Midbrain (tissue), 1 donor: Measurements from ENCODE around the gene CCDC68.
"Not testable (repeated sequence)": the region's sequence is repeated elsewhere in the genome, so short reads cannot be mapped to it uniquely, and the experiment has no call there.

ENCODE experiments used
- DNase-seq: peaks from one replicate; lab custom pipeline; 2025; lab: John Stamatoyannopoulos, UW

CCDC68 gene, protein sequence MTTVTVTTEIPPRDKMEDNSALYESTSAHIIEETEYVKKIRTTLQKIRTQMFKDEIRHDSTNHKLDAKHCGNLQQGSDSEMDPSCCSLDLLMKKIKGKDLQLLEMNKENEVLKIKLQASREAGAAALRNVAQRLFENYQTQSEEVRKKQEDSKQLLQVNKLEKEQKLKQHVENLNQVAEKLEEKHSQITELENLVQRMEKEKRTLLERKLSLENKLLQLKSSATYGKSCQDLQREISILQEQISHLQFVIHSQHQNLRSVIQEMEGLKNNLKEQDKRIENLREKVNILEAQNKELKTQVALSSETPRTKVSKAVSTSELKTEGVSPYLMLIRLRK

GRCh38 chr18:54958704-54959625 is at the start of gene CCDC68:
TSS of gene CCDC68 (minus strand) at chr18:54959461. CDS start at chr18:54942791, 16,670 bp downstream.
- DNase-seq, result no peak

DNA sequence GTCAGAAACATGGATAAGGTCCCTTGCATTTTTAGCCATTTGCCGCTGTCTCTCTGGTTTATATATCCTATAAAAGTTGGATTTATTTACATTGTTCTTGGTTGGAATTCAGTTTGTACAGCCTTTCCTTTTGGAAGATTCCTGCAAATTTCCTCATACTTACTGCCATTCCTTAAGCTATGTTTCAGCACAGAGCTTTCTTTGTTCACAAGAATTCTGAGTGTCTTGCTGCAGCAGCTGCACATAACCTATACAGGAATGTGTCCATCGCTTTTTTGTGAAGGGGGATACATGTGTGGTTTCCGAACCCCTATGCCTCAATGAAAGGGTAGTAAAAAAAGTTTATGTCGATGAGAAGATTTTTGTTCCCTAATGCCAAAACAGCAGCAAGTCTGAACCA is 48.3 kb upstream of the CCDC68 start:
- DNase-seq, result no peak

DNA sequence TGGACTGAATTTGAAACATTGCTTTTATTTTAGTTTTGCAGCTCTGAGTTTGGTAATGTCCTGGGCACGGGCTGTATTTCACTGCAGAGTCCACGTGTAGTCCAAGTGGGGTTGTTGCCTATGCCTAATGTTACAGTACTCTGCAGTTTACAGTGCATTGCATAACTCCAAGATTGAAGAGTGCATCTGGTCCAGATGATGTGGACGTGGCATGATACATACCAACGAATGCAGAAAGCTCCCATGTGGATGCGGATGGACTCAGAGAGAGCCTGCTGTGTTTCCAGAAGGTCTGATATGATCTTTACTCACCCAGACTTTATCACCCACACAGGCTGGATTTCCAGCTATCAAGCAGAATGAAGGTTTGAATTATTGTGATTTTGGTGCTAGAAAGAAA is 44.4 kb upstream of the CCDC68 start:
- no peak for DNase-seq

DNA sequence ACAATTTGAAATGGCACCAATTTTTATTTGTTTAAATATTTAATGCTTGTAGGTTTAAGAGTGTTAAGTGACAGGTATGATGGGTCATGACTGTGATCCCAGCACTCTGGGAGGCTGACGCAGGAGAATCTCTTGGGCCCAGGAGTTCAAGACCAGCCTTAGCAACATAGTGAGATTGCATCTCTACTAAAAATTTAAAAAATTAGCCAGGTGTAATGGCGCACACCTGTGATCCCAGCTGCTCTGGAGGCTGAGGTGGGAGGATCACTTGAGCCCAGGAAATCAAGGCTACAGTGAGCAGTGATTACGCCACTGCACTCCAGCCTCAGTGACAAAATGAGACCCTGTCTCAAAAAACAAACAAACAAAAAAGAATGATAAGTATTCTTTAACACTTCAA is 43.0 kb upstream of the CCDC68 start:
- DNase-seq, result no peak

DNA sequence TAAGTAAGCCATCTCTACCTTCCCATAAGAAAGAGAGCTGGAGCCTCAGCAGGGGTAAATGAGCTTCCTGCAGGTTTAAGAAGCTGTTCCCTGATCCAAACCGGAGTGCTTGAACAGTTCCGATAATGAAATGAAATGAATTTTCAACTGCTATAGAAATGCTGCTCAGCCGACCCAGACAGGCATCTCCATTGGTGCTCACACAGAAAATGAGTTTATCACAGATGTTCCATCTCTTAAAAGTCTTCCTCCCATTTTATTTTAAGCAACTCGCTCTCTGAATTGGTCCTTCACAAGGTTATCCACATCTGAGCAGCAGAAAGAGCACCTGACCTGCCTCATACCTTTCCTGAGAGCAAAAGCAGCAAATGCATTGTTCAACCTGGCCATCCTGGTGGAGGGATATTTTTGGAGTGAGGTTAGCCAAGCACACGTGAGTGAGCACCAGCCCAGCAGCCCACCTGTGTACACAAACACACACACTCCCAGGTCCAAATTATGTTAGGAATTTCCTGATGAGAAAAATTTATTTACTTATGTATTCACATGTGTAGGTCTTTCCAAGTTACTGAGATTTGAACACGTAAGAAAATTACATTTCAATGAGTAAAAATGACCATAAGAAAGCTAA is 42.2 kb upstream of the CCDC68 start:
- no peak for DNase-seq

DNA sequence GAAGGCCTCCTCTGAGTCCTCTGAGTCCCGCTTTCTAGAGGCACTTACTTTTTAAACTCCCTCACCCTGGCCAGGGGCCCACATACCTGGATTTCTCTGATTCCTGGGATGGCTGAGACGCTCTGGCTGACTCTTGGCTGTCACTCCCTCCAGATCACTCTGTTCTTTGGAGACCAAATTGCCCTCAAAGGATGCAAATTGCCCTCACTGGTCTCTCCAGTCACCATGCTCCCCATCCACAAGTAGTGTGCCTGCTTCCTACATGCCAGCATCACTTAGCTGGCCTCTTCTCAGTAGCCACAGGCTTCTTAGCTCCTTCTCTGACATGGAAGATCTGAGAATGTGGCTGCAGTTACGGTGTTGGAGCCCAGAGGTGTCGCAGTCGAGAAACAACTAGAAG is 41.3 kb upstream of the CCDC68 start:
- DNase-seq, result no peak

DNA sequence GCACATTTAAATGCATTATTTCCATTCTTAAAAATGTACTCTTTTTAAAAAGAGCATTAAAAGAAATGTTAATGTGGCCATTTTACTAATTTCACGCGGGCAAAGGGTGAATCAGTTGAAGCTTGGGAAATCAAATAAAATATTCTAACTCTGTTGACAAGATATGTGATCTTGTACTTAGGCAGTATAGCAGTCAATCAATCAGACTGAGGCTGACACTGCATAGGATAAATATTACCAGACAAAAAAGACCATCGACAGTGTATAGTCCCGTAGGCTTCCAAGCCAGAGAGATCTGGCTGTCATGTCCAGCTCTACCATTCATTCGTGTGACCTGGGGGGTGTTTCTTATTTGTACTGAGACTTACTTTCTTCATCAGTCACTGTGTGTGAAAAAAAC is 39.8 kb upstream of the CCDC68 start:
- DNase-seq, result no peak

GRCh38 chr18:54995421-54996143 is 36.3 kb upstream of the CCDC68 start:
- DNase-seq, result no peak

- DNase-seq, result no peak
Observed at GRCh38 chr18:54991981-54992380, 32.7 kb upstream of the CCDC68 start.

- DNase-seq, result no peak
Observed at GRCh38 chr18:54984908-54985307, 25.6 kb upstream of the CCDC68 start.

- DNase-seq, result no peak
Observed at GRCh38 chr18:54983791-54984190, 24.5 kb upstream of the CCDC68 start.

- peak; percentile 25 for DNase-seq
Observed at GRCh38 chr18:54983041-54983686, 23.9 kb upstream of the CCDC68 start.

DNA sequence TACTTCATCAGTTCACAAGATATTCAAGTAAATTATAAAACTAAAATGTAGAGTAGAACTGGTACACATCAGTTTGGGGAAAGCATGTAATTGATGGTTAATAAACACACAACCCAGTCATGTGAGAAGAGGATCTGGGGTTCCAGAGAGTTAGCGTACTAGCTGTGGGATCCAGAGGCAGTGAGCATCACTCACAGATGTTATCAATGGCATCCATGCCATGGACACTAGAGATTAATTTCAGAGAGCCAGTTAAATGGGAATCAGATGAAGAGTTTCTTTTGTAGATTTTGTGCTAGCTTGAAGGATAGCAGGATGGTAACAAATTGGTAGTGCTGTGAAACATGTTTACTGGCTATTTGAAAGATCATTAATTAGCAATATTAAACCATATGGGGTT is 21.8 kb upstream of the CCDC68 start:
- no peak for DNase-seq

GRCh38 chr18:54975598-54975997 is 16.3 kb upstream of the CCDC68 start:
- no peak for DNase-seq

DNA sequence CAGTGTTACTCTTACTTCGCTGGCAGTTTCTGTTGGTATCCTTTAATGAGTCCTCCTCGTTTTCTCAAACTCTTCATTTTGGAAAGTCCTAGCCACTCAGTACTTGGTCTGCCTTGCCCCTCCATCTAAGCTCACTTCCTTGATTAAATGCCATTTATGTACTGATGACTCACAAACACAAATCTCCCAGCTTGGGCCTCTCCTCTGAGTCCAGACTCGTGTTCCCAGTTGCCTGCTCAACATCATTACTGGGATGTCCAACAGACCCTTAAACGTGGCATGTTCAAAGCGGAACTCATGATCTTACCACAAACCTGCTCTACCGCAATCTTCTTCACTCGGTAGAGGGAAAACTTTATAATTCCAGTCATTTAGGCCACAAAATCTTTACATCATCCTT is 13.8 kb upstream of the CCDC68 start:
- DNase-seq, result no peak

- no peak for DNase-seq
Observed at GRCh38 chr18:54968807-54969206, 9.5 kb upstream of the CCDC68 start.

- not testable (repeated sequence) for DNase-seq
Observed at GRCh38 chr18:54968237-54968636, 9.0 kb upstream of the CCDC68 start.

DNA sequence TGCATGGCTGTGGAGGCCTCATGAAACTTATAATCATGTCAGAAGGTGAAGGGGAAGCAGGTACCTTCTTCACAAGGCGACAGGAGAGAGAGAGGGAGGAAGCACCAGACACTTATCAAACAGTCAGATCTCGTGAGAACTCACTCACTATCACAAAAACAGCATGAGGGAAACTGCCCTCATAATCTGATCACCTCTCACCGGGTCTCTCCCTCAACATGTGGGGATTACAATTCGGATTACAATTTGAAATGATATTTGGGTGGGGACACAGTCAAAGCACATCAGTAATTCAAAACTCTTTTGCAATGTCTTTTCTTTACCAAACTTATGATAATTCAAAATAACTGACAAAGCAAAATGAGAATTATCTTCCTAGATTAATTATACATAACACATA is 8.5 kb upstream of the CCDC68 start:
- DNase-seq, result no peak

- DNase-seq, result no peak
Observed at GRCh38 chr18:54964741-54965140, 5.5 kb upstream of the CCDC68 start.

DNA sequence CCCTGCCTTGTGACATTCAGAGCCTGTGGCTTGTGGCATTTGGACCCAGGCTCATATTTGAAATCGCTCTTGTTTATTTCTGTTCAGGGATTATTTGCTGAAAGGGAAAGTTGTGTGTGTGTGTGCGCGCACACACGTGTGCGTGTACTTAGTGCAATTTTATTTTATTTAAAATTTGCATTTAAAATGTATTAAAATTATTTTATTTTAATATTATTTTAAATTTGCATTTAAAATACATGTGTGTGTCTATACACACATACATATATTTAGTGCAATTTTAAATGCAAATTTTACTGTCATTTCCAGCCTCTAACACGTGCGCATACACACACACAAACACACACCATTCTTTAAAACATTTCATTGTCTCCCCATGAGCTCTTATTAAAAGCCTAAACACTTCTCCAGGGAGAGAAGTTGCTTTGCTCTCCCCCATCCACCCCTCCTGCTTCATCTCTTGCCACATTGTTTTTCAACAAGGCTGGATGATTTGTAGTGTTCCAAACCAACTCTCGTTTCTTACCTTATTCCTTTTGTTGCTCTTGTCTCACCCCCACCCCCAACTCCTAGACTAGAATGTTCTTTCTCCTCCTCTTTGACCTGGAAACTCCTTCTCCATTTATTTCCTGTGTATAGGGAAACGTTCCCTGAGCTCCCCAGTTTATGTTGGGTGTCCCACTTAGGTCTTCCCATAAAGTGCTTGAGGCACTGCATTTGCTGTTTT is 3.8 kb upstream of the CCDC68 start:
- no peak for DNase-seq

DNA sequence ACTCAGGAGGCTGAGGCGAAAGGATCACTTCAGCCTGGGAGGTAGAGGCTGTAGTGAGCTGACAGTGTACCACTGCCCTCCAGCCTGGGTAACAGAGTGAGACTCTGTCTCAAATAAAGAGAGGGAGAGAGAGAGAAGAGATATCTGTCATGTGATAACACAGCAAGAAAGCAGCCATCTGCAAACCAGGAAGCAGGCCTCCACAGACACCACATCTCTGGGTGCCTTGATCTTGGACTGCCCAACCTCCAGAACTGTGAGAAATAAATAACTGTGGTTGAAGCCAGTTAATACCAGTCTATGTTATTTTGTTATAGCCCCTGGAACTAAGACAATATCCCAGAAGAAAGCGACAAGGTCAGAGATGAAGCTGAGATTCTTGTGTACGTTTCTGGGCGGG is 2.6 kb upstream of the CCDC68 start:
- no peak for DNase-seq
